ENCODE data around the gene REXO1. TPM values are rescaled to one million over a fixed set of nuclear protein-coding genes. Genes with fewer than 3 reads are reported as not detected.

The REXO1 gene
- total RNA-seq, 2 donors from 2014 or later = 98.7 to 107 TPM

DNA sequence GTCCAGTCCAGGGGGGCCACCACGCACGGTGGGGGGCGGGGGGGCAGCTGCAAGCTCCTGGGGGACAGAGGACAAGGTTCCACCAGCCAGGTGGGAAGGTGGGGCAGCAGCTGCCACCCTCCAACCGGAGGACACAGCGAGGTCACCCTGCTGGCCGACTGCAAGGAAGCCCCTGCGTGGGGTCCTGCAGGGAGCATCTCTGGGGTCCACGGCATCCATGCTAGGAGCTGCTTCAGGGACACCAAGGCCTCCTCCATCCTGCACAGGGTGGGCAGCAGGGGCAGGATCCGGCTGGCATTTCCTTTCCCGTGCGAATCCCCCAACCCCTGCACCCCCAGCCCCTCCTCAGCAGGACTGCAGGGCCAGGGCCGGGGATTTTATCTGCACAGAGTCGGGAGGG, 23.3 kb upstream of the REXO1 start:
- H3K9me3 ChIP-seq (ENCODE audit: control insufficient read depth, low read length, poor library complexity, severe bottlenecking) = no peaks in the 10 kb centered on the region
- Mint-ChIP-seq H3K27ac (no peak overlapping the region), H3K36me3 (ENCODE audit: low read depth) (no peaks in the 10 kb centered on the region), H3K4me3 (no peak overlapping the region), H3K27me3 (no peaks in the 10 kb centered on the region), H3K4me1 (peaks cover 25% of the 10 kb centered on the region)
- ATAC-seq (no peak), DNase-seq (no peak)

- peaks cover 20% of the 10 kb centered on the region for H3K4me1 Mint-ChIP-seq
- H3K36me3 Mint-ChIP-seq (ENCODE audit: low read depth) = no peaks in the 10 kb centered on the region
- no peaks in the 10 kb centered on the region for H3K9me3 ChIP-seq (ENCODE audit: control insufficient read depth, low read length, poor library complexity, severe bottlenecking)
- no peak overlapping the region for H3K27ac Mint-ChIP-seq
- DNase-seq (no peak), ATAC-seq (no peak)
- H3K27me3 Mint-ChIP-seq = no peaks in the 10 kb centered on the region
- H3K4me3 Mint-ChIP-seq = no peak overlapping the region
Observed at GRCh38 chr19:1871140-1871597, 22.9 kb upstream of the REXO1 start.

GRCh38 chr19:1868971-1869370, 20.7 kb upstream of the REXO1 start:
- DNase-seq (no peak), ATAC-seq (no peak)
- H3K27ac Mint-ChIP-seq = no peak overlapping the region
- no peaks in the 10 kb centered on the region for H3K9me3 ChIP-seq (ENCODE audit: control insufficient read depth, low read length, poor library complexity, severe bottlenecking)
- no peaks in the 10 kb centered on the region for H3K27me3 Mint-ChIP-seq
- peaks cover 6% of the 10 kb centered on the region for H3K4me1 Mint-ChIP-seq
- H3K36me3 Mint-ChIP-seq (ENCODE audit: low read depth) = no peaks in the 10 kb centered on the region
- no peak overlapping the region for H3K4me3 Mint-ChIP-seq

GRCh38 chr19:1867349-1867724, 19.1 kb upstream of the REXO1 start:
- ATAC-seq (no peak), DNase-seq (no peak)
- Mint-ChIP-seq H3K27me3 (no peaks in the 10 kb centered on the region), H3K4me3 (no peak overlapping the region), H3K27ac (peak overlapping the region; percentile 59), H3K4me1 (peaks cover 4% of the 10 kb centered on the region), H3K36me3 (ENCODE audit: low read depth) (no peaks in the 10 kb centered on the region)
- no peaks in the 10 kb centered on the region for H3K9me3 ChIP-seq (ENCODE audit: control insufficient read depth, low read length, poor library complexity, severe bottlenecking)

GRCh38 chr19:1866693-1867348, 18.5 kb upstream of the REXO1 start:
- no peaks in the 10 kb centered on the region for H3K9me3 ChIP-seq (ENCODE audit: control insufficient read depth, low read length, poor library complexity, severe bottlenecking)
- ATAC-seq = no peak
- H3K36me3 Mint-ChIP-seq (ENCODE audit: low read depth) = no peaks in the 10 kb centered on the region
- no peaks in the 10 kb centered on the region for H3K27me3 Mint-ChIP-seq
- H3K4me1 Mint-ChIP-seq = peaks cover 7% of the 10 kb centered on the region
- H3K4me3 Mint-ChIP-seq = no peak overlapping the region
- no peak for DNase-seq
- H3K27ac Mint-ChIP-seq = peak overlapping the region; percentile 59

DNA sequence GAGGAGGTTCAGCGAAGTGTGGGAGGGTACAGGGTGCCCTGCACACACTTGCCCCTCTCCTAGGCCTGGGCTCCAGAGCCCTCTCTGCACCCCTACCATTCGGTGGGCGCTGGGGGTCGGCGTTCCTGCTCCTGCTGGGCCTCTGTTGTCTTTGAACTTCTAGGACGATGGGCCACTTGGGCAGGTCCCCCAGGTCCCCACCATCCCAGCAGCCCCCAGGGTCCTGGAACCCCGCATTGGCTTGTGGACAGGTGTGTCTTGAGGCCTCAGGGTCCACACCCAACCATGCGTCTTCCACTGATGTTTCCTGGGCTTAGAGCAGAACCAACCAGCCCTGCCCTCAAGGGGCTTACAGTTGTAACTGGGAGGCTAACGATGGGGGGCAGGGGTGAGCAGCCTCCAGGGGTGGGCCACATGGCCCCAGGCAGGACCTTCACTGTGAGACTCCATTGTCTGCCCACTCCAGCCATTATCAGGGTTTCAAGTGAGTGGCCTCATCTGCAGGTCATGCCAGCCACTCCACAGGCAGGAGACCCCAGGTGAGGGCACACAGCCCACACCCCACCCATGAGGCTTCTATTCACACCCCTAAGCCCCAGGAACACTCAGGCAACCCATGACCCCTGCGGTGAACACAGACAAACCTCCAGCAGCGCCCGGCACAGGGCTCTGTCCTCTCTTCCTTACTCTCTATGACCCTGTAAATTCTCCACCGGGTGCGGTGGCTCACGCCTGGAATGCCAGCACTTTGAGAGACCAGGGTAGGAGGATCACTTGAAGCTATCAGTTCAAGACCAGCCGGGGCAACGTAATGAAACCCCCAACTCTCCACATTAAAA, 17.1 kb upstream of the REXO1 start:
- no peaks in the 10 kb centered on the region for H3K27me3 Mint-ChIP-seq
- peak overlapping the region; percentile 78 for H3K27ac Mint-ChIP-seq
- H3K36me3 Mint-ChIP-seq (ENCODE audit: low read depth) = no peaks in the 10 kb centered on the region
- DNase-seq (no peak), ATAC-seq (no peak)
- H3K9me3 ChIP-seq (ENCODE audit: control insufficient read depth, low read length, poor library complexity, severe bottlenecking) = no peaks in the 10 kb centered on the region
- peaks cover 14% of the 10 kb centered on the region for H3K4me1 Mint-ChIP-seq
- H3K4me3 Mint-ChIP-seq = peak overlapping the region; percentile 77

GRCh38 chr19:1864480-1865171, 16.3 kb upstream of the REXO1 start:
- Mint-ChIP-seq H3K27me3 (no peaks in the 10 kb centered on the region), H3K27ac (peak overlapping the region; percentile 78), H3K4me1 (peaks cover 17% of the 10 kb centered on the region), H3K4me3 (peak overlapping the region; percentile 77), H3K36me3 (ENCODE audit: low read depth) (no peaks in the 10 kb centered on the region)
- DNase-seq (peak in 2 of 3 donors; percentile 47 to 54), ATAC-seq (no peak)
- H3K9me3 ChIP-seq (ENCODE audit: control insufficient read depth, low read length, poor library complexity, severe bottlenecking) = no peaks in the 10 kb centered on the region

DNA sequence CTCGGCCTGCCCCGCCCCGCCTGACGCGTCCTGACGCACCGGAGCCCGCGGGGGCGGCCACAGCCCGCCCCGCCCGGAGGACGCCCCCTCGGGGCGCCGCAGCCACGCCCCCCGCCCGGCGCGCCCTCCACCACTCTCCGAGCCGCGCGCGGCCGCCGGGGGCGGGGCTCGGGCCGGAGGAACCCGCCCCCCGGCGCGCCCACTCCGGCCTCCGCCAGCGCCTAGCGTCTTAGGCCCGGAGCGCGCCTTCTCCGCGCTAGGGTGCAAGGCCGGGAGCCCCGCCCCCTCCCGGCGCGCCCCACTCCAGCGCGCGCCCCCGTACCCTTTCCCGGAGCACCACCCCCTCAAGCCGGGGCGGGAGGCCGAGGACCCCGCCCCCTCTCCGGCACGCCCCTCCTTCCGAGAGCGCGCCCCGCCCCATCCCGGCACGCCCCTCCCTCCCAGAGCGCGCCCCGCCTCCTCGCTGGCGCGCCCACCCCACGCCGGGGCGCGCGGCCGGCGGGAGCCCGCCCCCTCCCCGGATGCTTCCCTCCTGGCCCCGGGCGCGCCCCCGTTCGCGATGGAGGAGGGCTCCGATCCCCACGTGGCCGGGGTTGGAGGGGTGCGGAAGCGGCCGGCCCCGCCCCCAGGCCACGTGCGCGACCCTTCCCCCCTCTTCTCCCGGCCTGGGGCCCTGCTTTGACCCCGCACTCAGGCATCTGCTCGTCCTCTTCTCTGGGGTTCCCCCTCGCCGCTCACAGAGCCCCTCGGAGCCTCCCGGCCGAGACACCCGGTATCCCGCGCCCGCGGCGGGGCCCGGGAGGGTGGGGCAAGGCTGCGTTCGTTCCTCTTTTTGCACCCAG, 15.6 kb upstream of the REXO1 start:
- no peaks in the 10 kb centered on the region for H3K9me3 ChIP-seq (ENCODE audit: control insufficient read depth, low read length, poor library complexity, severe bottlenecking)
- DNase-seq = peak; percentile 92 to 96 (median 93)
- Mint-ChIP-seq H3K36me3 (ENCODE audit: low read depth) (no peaks in the 10 kb centered on the region), H3K4me1 (peaks cover 22% of the 10 kb centered on the region), H3K27me3 (no peaks in the 10 kb centered on the region), H3K27ac (no peak overlapping the region), H3K4me3 (peak overlapping the region; percentile 77)
- ATAC-seq = peak; percentile 76

GRCh38 chr19:1863328-1863637, 15.0 kb upstream of the REXO1 start, which contains the start of gene KLF16:
Gene KLF16 (minus strand): TSS chr19:1863579. CDS start chr19:1863497, 82 bp downstream.
- ATAC-seq (no peak), DNase-seq (no peak)
- H3K9me3 ChIP-seq (ENCODE audit: control insufficient read depth, low read length, poor library complexity, severe bottlenecking) = no peaks in the 10 kb centered on the region
- H3K4me1 Mint-ChIP-seq = peaks cover 25% of the 10 kb centered on the region
- peak within 1 kb of the TSS; percentile 96 for H3K27ac Mint-ChIP-seq
- no peaks in the 10 kb centered on the region for H3K27me3 Mint-ChIP-seq
- H3K36me3 Mint-ChIP-seq (ENCODE audit: low read depth) = no peaks in the 10 kb centered on the region
- peak within 1 kb of the TSS; percentile 98 for H3K4me3 Mint-ChIP-seq

- H3K4me1 Mint-ChIP-seq = peaks cover 25% of the 10 kb centered on the region
- ATAC-seq = no peak
Observed at GRCh38 chr19:1862424-1863327, 14.4 kb upstream of the REXO1 start.

GRCh38 chr19:1862068-1862423, 13.8 kb upstream of the REXO1 start:
- DNase-seq (no peak), ATAC-seq (no peak)
- no peaks in the 10 kb centered on the region for H3K36me3 Mint-ChIP-seq (ENCODE audit: low read depth)
- peaks cover 25% of the 10 kb centered on the region for H3K4me1 Mint-ChIP-seq
- no peaks in the 10 kb centered on the region for H3K9me3 ChIP-seq (ENCODE audit: control insufficient read depth, low read length, poor library complexity, severe bottlenecking)
- peak overlapping the region; percentile 96 for H3K27ac Mint-ChIP-seq
- peak overlapping the region; percentile 98 for H3K4me3 Mint-ChIP-seq
- no peaks in the 10 kb centered on the region for H3K27me3 Mint-ChIP-seq

More at GRCh38 chr19:1862424-1863327, 14.4 kb upstream of the REXO1 start:
- Mint-ChIP-seq H3K27me3 (no peaks in the 10 kb centered on the region), H3K27ac (peak overlapping the region; percentile 96), H3K4me3 (peak overlapping the region; percentile 98), H3K36me3 (ENCODE audit: low read depth) (no peaks in the 10 kb centered on the region)
- peak; percentile 64 to 69 (median 65) for DNase-seq
- no peaks in the 10 kb centered on the region for H3K9me3 ChIP-seq (ENCODE audit: control insufficient read depth, low read length, poor library complexity, severe bottlenecking)

DNA sequence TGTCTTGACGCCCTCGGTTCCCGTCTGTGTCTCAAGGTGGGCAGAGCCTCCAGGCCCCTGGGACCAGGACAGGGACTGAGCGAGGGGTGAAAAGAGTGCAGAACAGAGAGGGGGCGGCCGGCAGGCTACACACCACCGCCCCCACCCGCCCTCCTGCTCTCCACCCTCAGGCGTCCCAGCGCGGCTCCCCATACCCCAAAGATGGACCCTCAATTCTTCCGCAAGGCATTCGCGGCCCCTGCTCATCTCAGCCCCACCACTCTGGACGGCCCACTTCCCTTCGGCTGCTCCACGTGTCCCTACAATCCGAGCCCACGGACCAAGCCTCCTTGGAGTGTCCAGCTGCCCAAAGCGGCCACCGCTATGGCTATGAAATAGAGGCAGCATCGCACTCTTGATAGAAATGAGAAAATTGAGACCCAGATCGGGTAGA, 13.3 kb upstream of the REXO1 start:
- H3K9me3 ChIP-seq (ENCODE audit: control insufficient read depth, low read length, poor library complexity, severe bottlenecking) = no peaks in the 10 kb centered on the region
- no peaks in the 10 kb centered on the region for H3K36me3 Mint-ChIP-seq (ENCODE audit: low read depth)
- ATAC-seq (no peak), DNase-seq (no peak)
- peak overlapping the region; percentile 98 for H3K4me3 Mint-ChIP-seq
- peak overlapping the region; percentile 96 for H3K27ac Mint-ChIP-seq
- peaks cover 25% of the 10 kb centered on the region for H3K4me1 Mint-ChIP-seq
- H3K27me3 Mint-ChIP-seq = no peaks in the 10 kb centered on the region
